ENCODE measurements around the gene NKX2-2.
A peak's percentile ranks its signal among the peaks of the same experiment; 100 is the strongest.
"Not testable (repeated sequence)": the region's sequence is repeated elsewhere in the genome, so short reads cannot be mapped to it uniquely, and the experiment has no call there.

The NKX2-2 gene

GRCh38 chr20:21508230-21509078 lies 5.4 kb downstream of the NKX2-2 start:
- no peak for DNase-seq (ENCODE audit: low spot score)

- DNase-seq (ENCODE audit: low spot score) = no peak
These were observed 6.2 kb downstream of the NKX2-2 start for GRCh38 chr20:21507400-21508229.

- peak; percentile 89 for DNase-seq (ENCODE audit: low spot score)
These were observed 7.9 kb downstream of the NKX2-2 start for GRCh38 chr20:21505810-21506530.

GRCh38 chr20:21505161-21505809 lies 8.6 kb downstream of the NKX2-2 start:
- peak; percentile 85 for DNase-seq (ENCODE audit: low spot score)

DNA sequence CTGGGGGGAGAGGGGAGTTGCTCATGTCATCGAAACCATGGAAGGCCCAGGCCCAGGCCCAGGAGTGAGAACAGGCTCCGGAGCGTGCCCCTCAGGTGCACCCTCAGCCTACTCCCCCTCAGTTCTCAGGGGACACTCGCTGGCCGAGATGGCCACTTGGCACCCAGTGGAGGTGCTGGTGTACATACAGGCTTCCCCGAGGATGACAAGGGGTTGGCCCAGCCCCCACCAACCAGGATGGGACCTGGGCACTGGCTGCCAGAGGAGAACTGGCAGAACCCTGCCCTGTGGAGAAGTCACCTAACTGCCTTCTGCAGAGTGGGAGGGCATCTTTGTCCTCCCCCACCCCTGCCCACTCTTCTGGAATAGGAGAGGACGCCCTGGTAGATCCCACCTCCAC lies 9.5 kb downstream of the NKX2-2 start:
- DNase-seq (ENCODE audit: low spot score) = no peak

DNA sequence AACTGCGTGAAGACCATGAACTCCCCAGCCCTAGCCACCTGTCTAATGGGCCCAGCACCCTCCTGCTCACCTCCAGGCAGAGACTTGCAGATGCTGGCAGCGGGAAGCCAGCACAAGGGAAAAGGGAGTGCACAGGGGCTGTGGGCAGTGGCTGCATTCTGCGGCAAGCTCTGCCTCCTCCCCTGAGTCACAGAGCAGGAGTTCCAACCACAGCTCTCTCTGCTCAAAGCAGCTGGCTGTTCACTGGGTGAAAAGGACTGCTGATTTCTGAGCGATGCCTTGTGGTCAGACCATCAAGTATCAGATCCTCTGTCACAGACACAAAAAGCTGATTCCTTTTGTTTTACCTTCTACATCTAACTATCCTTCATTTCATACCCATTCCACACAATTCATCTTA lies 10.5 kb downstream of the NKX2-2 start:
- DNase-seq (ENCODE audit: low spot score) = no peak

DNA sequence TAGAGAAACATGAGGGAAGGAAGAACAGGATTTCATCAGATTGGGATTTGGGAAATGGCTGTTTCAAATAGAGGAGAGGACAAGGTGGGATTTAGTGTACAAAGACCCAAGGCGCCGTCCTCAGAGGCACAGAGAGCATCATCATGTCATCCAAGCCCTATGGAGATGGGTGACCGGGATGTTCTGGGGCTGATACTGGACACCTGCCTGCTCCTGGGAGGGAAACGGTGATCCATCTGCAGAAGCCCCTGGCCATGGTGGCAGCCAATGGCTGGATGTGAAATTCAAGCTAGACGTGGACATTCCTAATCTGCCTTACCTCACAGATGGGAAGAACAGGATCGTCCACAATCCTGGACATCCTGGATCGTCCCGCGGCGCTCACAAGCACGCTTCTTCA lies 12.7 kb downstream of the NKX2-2 start:
- no peak for DNase-seq (ENCODE audit: low spot score)

DNA sequence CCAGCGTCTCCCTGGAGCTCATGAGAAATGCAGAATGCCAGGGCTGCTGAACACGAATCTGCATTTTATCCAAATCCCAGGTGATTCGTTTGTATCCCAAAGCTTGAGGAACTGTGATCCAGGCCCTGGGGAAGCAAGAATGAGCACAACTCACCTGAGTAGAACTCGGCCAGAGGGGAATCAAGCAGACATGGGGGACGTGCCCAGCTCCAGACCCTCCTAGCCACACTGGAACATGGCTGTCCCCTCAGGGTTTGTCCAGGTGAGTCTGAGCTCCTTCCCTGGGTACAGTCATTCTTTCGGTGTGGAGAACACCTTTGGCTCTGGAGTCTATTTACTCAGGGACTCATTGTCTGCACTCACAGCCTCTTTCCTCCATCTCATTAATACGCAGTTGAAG lies 13.3 kb downstream of the NKX2-2 start:
- DNase-seq (ENCODE audit: low spot score) = no peak

DNA sequence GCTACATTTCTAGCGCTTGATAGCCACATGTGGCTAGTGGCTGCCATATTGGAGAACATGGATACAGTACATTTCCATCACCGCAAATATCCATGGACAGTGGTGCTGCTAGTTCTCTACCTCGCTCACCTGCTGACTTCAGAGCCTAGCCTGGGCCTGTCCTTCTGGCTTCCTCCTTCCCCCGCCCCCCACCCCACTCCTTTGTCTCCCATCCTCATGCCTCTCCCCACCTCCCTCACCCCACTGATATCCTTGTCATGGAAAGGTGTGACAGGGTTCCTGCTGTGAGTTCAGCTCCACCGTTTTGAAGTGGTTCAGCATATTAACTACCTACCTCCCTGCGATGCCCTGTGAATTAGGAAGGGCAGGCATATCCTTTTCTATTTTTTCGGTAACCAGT lies 14.2 kb downstream of the NKX2-2 start:
- DNase-seq (ENCODE audit: low spot score) = no peak

- DNase-seq (ENCODE audit: low spot score) = no peak
These were observed 15.2 kb downstream of the NKX2-2 start for GRCh38 chr20:21498635-21499034.

- DNase-seq (ENCODE audit: low spot score) = no peak
These were observed 15.7 kb downstream of the NKX2-2 start for GRCh38 chr20:21498195-21498594.

- DNase-seq (ENCODE audit: low spot score) = no peak
These were observed 17.4 kb downstream of the NKX2-2 start for GRCh38 chr20:21496452-21496851.

DNA sequence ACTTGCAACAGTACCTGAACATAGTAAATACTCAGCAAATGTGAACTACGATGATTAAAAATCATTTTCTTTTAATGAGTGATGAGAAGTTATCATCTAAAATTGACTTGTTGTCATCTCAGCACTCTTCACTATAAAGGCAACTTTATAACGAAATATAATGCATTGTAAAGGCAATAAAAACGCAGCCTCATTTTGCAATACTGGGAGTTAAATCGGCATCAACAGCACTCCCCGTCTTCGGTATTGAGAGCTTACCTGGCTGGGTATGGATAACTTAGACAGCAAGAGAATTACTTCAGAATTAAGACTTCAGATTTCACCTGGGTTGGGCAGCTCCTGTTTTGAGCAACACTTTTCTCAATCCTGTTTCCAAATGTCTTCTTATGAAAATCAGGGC lies 20.8 kb downstream of the NKX2-2 start:
- DNase-seq (ENCODE audit: low spot score) = no peak

DNA sequence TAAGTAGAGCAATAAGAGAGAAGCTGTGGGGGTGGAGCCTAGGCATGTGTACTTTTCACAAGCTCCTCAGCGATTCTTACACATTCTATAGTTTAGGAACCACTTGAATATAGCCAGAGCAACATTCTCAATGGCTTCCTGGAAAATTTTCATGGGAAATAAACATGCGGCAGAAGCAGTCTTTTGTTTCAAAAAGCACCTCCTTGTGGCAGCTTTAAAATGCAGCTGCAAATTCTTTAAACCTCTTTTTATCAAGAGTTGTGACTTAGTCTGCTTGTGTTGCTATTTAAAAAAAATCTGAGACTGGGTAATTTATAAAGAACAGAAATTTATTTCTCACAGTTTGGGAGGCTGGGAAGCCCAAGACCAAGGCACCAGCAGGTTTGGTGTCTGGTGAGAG lies 23.8 kb downstream of the NKX2-2 start:
- no peak for DNase-seq (ENCODE audit: low spot score)

- DNase-seq (ENCODE audit: low spot score) = not testable (repeated sequence)
These were observed 33.7 kb downstream of the NKX2-2 start for GRCh38 chr20:21480144-21480543.

GRCh38 chr20:21465799-21466198 lies 48.1 kb downstream of the NKX2-2 start:
- DNase-seq (ENCODE audit: low spot score) = no peak

DNA sequence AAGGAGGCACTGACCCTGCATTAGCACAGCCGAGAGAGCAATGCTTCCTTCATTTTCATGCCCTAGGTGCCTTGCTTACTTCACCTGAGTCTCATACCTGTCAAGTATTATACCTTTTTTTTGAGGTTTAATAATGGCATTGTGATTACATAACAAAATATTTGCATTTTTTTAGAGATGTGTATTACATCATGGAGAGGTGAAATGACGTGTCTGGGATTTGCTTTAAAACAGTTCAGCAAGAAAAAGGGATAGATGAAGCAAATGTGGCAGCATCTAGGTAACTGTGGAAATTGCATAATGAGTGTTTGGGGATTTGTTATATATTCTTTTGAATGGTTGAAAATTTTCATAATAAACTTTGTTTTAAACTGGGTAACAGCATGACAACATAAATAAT lies 48.9 kb downstream of the NKX2-2 start:
- DNase-seq (ENCODE audit: low spot score) = no peak
